ENCODE data around the gene ATG5.
"Not testable (repeated sequence)": the region's sequence is repeated elsewhere in the genome, so short reads cannot be mapped to it uniquely, and the experiment has no call there.

Gene ATG5

DNA sequence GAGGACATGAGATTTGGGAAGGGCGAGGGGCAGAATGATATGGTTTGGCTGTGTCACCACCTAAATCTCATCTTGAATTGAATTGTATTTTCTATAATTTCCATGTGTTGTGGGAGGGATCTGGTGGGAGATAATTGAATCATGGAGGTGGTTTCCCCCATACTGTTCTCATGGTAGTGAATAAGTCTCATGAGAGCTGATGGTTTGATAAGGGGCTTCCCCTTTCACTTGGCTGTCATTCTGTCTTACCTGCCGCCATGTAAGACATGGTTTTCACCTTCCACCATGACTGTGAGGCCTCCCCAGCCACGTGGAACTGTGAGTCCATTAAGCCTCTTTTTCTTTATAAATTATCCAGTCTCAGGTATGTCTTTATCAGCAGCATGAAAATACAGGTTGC, 173.1 kb downstream of the ATG5 start:
- DNase-seq: not testable (repeated sequence)

DNA sequence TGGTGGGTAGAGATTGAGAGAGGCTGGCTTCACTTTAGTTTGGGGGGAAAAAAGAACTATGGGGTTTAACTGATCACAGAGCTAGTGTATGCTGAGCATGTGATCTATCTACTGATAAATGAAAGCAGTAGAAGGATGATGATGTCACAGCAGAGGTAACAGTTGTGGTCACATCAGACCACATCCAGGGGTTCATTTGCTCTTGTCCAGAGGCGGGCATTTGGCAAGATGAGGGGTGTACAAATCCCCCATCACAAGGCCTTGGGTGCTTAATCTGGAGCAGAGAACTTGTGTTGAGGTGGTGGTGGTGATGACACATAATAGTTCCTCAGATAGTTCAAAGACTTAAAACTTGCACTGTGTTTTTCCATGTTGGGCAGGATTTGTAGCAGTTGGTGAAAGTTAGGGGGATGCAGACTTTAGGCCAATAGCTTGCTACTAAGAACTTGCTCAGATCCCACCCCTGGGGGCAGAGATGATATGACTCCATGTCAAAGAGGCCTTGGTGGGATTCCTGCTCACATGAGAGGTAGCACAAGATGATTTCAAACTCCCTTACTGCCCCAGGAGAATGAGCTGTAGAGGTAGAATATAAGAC, 176.0 kb downstream of the ATG5 start:
- no peak for DNase-seq

DNA sequence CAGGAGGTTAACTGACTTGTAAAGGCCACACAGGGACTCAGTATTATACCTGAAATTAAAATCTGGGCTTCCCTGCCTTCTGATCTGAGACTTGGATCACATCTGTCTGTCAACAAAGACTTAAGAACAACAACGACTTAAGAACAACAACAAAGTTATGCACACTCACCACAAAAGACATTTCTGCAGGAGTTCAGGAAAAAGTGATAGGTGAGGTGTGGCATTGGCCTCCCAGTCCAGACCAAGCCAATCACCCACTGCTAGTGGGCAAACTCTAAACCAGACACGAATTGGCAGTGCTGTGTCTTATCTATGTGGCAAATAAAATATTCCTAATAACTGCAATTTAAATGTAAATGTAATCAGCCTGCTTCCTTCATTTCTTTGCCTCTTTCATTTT, 178.1 kb downstream of the ATG5 start:
- DNase-seq: no peak

DNA sequence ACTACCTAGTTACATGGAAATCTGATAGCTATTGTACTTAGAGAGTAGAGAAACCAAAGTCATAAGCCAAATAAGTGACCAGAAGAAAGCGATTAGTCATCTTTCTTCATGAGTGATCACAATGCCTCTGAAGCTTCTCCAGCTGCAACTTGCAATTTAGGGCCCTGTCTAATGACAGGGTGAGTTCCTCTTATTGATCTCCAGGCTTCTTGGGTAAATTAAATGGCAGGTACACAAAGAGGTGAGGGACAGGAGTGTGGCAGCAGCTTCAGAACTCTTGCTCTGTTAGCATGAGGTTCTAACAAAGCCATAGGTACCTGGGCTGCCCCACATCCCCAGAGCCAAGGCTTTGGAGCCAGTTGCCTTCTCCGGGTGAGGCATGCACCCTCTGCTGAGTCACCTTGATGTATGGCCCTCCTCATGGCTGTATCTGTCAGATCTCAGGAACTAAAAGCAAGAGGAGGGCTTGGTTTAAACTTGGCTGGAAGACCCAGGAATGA, 178.7 kb downstream of the ATG5 start:
- DNase-seq: no peak

DNA sequence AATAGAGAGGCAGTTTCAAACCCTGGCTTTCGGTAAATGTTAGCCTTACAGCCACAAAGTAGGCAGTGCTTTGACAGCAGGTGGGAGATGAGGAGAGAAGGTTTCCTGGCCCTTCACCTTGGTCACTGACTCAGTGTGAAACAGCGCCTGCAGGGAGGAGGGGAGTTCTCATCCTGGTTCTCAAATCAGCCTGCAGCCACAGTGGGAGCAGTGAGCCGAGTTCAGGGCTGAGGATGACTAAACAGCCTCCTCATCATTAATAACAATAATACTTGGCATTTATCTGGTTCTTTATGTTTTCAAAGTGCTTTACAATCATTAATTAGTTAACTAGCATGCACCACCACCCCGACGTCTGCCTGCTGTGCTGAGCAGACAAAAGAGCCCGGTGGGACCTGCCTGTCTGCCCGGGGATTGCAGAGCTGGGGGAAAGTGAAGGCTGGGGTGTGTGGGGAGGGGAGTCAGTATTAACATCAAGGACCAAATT, 179.8 kb downstream of the ATG5 start:
- no peak for DNase-seq

DNA sequence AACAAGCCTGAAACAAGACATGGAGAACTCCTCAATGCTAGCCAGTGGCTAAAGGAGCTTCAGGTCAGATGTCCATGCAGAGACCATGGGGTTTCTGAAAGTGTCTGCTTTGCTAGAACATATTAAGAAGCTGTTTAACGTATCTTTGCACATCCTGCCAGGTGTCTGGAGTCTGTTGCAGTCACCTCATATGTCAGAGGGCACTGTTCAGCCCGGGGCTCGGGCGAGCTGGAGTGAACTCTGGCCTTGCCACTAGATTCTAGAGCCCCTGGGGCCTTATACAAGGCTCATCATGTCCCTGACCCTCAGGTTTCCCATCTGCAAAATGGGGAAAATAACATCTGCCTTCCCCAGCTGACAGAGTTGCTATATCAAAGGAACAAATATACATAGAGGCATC, 180.4 kb downstream of the ATG5 start:
- DNase-seq: no peak

DNA sequence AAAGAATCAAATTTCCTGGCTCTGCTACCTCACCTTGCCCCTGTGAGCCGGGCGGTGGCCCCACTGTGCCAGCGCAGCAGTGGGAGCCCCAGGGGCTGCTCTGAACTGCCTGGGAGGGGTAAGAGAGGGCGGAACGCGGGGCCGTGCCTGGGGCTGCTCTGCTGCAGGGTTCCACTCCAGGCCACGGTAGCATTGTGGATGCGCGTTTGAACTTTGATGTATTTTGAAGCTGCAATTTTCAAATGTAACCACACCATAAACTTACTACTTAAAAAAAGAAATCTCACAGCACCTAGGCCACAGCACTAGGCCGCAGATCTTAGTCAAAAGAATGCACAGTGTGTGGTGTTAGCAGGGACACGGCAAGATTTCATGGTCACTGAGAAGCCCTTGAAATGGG, 181.9 kb downstream of the ATG5 start:
- no peak for DNase-seq

DNA sequence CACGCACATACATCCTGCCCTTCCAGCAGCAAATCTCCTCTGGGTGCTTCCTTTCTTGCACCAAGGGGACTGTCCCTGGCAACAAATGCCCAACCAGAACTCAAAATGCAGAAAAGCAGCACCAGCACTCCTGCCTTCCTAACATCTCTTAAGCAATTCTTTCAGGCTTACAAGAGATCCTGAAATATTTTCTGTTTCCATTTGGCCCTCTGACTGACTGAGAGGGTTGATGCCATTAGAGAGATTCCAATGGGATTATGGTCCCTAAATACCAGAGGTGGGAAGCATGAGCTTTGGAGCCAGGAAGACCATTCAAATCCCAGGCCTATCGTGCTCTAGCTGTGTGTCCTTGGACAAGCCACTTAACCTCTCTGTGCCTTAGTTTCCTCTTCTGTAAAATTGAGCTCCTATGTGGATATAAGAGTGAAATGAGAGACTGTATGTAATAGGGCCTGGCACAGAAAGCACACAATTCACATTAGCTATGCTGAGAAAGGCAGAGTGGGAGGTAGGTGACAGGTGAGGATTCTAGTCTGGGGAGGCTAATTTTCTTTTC, 182.6 kb downstream of the ATG5 start:
- DNase-seq: peak; percentile 42

DNA sequence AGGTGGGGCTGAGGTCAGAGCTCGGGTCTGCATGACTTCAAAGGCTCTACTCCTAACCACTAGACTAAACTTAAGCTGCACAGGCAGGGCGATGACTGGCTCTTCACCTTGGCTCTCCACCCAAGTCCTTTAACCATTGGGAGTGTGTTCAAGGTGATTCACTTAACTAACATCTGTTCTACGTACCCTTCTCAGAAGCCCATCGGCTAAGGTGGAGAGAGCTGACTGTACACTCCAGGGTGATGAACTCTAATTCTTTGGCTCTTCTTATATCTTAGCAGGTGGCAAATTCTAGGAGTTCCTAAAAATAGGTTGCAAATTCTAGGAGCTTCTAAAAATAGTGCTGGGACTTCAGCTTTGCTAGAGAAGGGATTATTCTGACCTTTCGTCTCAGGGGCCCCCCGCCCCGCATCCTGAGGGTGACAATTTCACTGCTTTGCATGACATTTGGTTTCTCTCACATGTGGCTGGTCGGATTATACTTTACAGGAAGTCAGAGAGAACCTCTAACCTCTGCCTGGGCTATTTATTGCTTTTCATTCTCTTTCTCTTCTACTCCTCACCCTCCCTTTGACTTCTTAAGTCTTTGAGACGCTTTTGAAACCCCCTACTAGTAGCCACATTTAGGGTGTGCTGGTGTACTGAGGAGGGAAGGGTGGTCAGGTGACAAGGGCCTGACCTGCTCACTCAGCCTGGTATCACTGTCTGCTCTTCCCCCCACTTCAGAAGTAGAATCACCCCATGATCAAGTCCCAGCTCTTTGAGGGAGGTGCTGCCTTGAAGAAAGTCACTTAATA, 183.9 kb downstream of the ATG5 start:
- DNase-seq: no peak

DNA sequence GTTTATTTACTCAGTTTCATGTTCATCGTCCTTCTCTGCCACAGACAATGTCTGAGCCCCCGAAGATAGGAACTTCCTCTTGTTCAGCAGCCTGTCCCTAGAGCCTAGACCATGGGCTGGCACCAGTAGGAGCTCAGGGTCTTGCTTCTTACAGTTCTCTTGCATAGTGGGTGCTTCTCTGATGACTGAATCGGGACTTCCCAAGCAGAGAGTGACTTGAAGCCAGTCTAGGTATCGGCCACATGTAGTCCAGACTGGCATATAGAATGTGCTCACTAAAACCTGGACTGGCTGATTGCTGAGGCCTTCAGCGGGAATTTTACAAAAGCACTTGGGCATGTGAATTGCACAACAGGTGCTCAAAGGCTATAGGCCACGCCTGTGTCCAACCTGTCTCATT, 187.4 kb downstream of the ATG5 start:
- DNase-seq: no peak

DNA sequence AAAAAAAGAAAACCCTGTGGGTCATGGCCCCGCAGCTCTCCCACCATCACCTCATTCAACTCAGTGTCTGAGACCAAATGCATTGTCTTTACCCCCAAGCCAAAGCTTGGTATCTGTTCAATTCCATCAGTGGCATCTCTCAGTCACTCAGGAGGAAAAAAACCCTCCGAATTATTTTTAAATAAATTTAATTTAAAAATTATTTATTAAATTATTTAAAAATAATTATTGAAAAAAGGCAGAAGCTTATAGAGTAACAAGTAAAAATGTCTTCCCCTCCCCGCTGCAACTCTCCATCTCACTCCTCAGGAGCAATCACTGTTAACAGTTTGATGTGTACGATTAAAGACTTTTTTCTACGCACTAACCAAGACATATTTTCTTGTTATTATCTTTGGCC, 188.7 kb downstream of the ATG5 start:
- no peak for DNase-seq

DNA sequence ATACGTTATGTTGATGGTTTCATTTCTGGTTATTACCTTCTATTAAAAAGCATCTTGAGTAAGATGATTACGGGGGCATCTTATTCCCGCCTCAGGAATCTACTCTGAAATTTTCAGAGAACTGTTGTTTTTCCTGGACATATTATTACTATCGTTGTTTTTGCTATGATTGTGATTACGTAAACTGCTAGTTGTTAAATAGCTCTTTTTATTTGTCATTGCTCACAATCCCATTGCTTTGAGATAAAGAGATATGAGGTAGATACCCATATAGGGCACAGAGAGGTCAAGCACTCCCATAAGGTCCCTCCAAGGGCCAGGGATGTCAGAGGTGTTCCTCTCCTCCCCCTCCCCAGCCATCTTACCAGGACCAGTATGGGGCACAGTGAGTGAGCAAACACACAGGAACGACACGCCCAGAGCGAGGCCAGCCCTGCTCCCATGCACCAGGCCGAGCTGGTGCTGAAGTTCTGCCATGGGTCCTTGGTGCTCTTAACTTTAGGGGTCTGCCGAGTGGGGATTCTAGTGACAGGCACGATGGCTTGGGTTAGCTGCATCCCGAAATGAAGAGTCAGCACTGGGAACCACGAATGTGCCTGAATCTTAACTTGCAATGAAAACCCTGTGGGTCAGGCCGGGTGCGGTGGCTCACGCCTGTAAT, 189.5 kb downstream of the ATG5 start:
- DNase-seq: no peak

DNA sequence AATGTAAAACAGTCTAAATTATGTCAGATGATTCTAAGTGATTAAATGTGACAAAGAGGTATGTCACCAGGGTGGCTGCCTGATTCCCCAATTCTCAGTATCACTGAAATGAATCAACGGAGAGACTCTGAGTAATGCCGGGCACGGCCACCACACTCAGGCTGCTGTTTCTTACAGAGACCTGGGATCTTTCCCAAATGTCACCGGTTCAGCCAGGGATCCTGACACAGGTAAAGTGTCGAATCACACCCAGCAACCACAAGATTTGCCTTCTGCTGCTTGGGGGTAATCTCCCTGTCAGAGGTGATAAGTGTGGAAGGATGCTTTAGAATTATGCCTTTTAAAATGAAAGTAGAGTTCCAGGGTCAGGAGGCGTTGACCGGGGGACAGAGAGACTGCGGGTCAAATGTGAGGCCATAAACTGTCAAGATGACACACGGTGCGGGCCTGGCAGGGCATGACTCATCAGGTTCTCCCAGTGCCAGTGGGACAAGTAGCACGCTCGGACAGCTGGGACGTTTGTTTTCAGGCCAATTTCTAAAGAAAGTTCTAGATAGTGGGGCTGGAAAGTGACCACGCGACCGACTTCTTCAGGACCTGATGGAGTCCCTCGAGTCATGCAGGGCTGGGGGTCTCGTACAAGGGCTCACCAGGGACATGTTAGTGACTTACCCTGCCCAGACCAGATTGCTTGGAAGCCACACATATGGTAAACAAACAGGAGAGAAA, 190.5 kb downstream of the ATG5 start:
- peak; percentile 66 for DNase-seq
